Activated CD4-positive, alpha-beta T cell treated with anti-CD3 and anti-CD28 coated beads, Interleukin-2, Interleukin-4, amounts not matched to agents 100 ng/mL and 50 ng/mL, durations not matched to agents 16 hours and 8 hours (primary cell): Measurements from ENCODE around the gene GALT.

Experiments used
- DNase-seq: peaks from one replicate; pipeline ENCODE4 v3.0.0-alpha.2; 2020; ENCODE audit warnings: low spot score

Gene GALT

GRCh38 chr9:34646211-34647083 lies at the start of gene GALT:
Gene GALT (plus strand): TSS chr9:34646675. CDS start chr9:34646705, 30 bp downstream.
- DNase-seq: peak; percentile 96

- no peak for DNase-seq
These were observed 46.9 kb upstream of the GALT start for GRCh38 chr9:34599546-34599945.

GRCh38 chr9:34600908-34601307 lies 45.6 kb upstream of the GALT start:
- DNase-seq: no peak

GRCh38 chr9:34601937-34602573 lies 44.4 kb upstream of the GALT start:
- DNase-seq: no peak

- DNase-seq: peak; percentile 84
These were observed 42.8 kb upstream of the GALT start for GRCh38 chr9:34603610-34604231.

GRCh38 chr9:34606190-34606589 lies 40.3 kb upstream of the GALT start:
- DNase-seq: no peak

- DNase-seq: no peak
These were observed 39.6 kb upstream of the GALT start for GRCh38 chr9:34606905-34607304.

- DNase-seq: no peak
These were observed 39.1 kb upstream of the GALT start for GRCh38 chr9:34607331-34607730.

GRCh38 chr9:34610434-34611206 lies 35.9 kb upstream of the GALT start:
- no peak for DNase-seq

GRCh38 chr9:34611251-34611810 lies 35.1 kb upstream of the GALT start:
- DNase-seq: no peak

- peak; percentile 81 for DNase-seq
These were observed 34.4 kb upstream of the GALT start, which contains the start of gene RPP25L for GRCh38 chr9:34611811-34612787. Gene RPP25L (minus strand): TSS chr9:34612097. CDS start chr9:34611296, 801 bp downstream.

GRCh38 chr9:34612788-34613390 lies 33.6 kb upstream of the GALT start:
- peak; percentile 84 for DNase-seq

GRCh38 chr9:34615132-34615531 lies 31.3 kb upstream of the GALT start:
- DNase-seq: no peak

GRCh38 chr9:34620061-34620994 lies 26.1 kb upstream of the GALT start, which contains the start of gene DCTN3:
Gene DCTN3 (minus strand): TSS chr9:34620495. CDS start chr9:34620464, 31 bp downstream.
- peak; percentile 96 for DNase-seq

GRCh38 chr9:34623374-34624235 lies 22.9 kb upstream of the GALT start:
- no peak for DNase-seq

- no peak for DNase-seq
These were observed 21.8 kb upstream of the GALT start for GRCh38 chr9:34624475-34625185.

- DNase-seq: no peak
These were observed 21.3 kb upstream of the GALT start for GRCh38 chr9:34625186-34625486.
